ENCODE results near the gene LARP1.
"Not testable (repeated sequence)": the region's sequence is repeated elsewhere in the genome, so short reads cannot be mapped to it uniquely, and the experiment has no call there.

The LARP1 gene

DNA sequence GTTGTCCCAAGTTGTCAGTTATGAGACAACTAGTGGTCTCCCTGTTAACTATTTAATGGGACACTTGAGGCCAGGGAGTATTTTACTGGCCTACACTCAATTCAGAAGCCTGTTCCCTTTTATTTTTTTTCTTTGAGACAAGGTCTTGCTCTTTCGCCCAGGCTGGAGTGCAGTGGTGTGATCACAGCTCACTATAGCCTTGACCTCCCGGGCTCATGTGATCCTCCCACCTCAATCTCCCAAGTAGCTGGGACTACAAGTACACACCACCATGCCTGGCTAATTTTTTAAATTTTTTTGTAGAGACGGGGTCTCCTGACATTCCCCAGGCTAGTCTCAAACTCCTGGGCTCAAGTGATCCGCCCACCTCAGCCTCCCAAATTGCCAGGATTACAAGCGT, 67.7 kb downstream of the LARP1 start:
- not testable (repeated sequence) for DNase-seq (ENCODE audit: low read depth in 1 of 2, low spot score in 1 of 2)

DNA sequence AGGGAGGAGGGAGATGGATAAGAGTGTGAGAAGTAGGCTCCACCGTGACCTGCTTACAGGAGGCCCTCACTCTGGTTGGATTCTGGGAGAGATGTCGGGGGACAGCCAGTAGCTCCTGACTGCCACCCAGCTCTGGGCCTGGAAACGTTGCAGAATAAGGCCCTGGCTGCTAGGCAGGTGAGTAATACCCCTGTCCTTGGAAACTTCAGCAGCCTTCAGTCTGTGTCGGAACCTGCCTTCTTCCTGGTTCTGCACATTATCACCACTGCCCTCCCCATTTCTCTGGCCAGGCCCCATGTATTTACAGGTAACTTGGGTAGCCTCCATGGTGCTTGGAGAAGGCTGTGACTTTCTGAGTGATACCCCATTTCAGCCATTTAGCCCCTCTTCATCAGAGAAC, 68.4 kb downstream of the LARP1 start:
- DNase-seq (ENCODE audit: low read depth in 1 of 2, low spot score in 1 of 2) = no peak

DNA sequence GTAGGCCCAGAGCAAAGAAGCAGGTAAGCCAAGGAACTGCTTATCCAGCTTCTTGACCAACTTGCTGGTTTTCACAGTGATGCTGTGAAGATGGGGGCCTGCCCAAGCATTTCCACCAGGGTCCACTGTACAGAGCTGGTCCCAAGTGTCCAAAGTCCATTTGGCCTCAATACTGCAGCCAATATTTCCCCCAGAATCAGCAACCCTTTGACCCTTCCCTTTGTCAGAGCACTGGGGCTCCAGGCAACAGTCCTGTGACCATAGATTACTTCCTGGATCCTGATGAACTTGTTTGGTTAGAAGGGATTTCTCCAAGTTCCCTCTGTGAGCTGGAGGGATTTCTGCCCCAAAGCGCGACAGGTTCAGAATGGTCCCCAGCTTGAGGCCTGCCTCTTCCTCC, 68.9 kb downstream of the LARP1 start:
- DNase-seq (ENCODE audit: low read depth in 1 of 2, low spot score in 1 of 2) = no peak

DNA sequence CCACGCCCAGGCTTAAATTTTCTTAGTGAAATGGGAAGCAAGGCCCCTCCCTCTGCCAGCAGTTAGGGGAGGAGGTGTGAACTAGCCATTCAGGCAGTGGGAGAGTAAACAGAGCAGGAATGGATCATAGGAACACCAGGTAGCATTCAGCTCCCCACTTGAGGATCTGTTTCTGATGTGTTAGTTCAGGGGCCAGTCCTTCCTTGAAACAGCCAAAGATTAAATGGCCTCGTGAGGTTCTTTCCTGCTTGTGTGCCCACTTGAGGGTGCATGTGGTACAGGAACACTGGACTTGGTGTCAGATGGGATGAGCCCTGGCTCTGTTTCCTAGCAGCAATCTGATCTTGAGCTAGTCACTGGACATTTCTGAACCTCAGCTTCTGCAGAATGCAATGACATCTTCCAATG, 74.0 kb downstream of the LARP1 start:
- no peak for DNase-seq (ENCODE audit: low read depth in 1 of 2, low spot score in 1 of 2)

DNA sequence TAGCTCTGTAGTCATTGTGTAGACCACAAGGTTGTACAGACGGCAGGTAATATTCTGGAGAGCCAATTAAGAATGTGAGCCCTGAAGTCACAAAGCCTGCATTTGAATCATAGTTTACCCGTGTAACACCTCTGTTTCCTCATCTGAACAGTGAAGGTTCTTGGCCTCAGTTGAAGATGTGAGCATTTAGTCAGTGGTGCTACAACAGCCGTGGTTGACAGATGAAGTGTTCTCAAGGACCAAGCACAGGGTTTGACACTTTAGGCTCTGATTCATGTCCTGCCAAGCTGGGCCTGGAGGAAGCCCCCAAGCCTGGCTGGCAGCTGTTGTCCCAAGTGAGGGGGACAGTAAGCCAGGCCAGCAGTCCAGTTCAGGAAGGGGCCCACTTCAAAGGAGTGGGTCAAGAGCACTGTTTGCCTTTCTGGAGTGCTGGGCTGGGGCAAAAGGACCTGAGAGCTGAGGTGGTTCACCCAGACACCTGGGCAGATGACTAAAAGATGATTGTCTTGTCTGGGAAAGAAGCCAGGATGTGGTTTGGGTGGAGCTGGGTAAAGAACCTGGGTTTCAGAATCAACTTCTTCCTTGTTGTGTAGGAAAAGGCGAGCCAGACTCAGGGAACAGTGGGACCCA, 74.5 kb downstream of the LARP1 start:
- DNase-seq (ENCODE audit: low read depth in 1 of 2, low spot score in 1 of 2) = no peak

DNA sequence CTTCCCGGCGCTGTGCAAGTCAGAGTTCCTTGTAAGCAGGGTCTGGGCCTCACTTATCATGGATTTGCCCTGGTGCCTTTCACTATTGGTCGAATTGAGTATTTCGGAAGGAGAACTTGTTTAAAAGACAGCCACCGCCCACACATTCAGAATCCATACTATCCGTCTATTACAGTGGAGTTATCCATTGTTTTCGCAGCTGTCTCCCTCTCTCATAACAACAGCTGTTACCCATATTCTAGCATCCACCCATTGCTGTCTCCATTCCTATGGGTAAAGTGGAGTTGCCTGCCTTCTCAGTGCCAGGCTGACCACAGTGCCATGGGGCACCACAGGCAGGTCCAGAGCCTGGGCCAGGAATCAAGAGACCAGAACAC, 75.0 kb downstream of the LARP1 start:
- no peak for DNase-seq (ENCODE audit: low read depth in 1 of 2, low spot score in 1 of 2)

DNA sequence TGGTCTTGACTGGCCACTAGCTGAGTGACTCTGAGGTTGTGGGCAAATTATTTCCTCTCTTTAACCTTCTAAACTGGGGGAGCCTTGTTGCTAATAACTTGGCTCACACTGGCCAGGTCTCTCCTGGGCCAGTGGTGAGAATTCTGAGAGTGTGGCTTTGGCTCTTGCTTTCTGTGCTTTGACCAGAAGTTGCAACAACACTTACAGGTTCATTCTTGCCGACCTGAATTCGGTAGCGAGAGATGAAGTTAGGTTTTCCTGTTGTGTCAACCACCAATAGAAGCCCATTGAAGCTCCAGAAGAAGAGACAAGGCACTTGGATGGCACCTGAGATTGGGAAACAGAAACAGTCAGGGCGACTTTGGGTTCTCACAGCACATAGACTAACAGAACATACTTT, 75.4 kb downstream of the LARP1 start:
- DNase-seq (ENCODE audit: low read depth in 1 of 2, low spot score in 1 of 2) = no peak

DNA sequence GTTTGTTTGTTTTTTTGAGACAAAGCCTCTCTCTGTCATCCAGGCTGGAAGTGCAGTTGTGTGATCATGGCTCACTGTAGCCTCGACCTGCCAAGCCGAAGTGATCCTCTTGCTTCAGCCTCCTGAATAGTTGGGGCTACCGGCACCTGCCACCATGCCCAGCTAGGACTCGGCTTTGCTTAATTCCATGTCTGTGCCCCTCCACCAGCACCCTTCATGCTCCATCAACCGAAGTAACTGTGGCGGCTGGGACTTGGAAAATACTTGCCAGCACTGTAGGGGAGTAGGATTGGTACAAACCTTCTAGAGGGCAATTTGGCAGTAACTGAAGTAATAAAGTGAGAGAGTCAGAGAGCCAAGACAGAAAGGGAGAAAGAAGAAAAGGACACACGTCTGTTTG, 76.3 kb downstream of the LARP1 start:
- no peak for DNase-seq (ENCODE audit: low read depth in 1 of 2, low spot score in 1 of 2)

DNA sequence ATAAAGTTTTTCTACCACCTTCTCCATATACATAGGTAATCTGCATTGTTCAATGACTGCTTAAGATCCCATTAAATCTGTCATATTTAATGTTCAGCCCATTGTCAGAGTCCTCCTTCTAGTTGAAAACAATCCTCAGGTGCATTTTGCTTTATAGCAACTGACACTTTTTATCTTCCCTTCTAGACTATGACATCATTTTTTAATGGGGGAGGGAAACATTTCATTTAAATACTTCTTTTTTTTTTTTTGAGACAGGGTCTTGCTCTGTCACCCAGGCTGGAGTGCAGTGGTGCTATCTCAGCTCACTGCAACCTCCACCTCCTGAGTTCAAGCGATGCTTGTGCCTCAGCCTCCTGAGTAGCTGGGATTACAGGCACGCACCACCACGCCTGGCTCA, 77.6 kb downstream of the LARP1 start:
- not testable (repeated sequence) for DNase-seq (ENCODE audit: low read depth in 1 of 2, low spot score in 1 of 2)

DNA sequence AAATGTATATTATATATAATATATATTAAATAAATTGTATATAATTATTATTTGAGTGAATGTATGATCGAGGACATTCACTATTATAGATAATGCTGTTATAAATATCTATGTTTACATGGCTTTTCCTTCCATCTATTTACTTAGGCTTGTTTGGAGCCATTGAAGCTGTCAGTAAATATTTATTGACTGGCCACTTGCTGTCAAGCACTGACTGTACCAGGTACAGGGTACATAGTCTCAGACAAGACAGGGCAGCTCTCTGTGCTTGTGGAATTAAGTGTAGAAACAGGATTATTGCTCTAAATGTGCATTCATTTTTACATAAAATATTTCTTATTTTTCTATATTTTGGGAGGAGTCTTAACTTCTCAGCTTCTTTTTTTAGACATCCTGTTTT, 78.9 kb downstream of the LARP1 start:
- no peak for DNase-seq (ENCODE audit: low read depth in 1 of 2, low spot score in 1 of 2)

DNA sequence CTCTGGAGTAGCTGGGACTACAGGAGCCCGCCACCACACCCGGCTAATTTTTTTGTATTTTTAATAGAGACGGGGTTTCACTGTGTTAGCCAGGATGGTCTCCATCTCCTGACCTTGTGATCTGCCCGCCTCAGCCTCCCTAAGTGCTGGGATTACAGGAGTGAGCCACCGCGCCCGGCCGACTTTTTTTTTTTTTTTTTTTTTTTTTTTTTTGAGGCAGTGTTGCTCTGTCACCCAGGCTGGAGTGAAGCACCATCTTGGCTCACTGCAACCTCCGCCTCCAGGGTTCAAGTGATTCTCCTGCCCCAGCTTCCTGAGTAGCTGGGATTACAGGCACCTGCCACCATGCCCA, 80.5 kb downstream of the LARP1 start:
- DNase-seq (ENCODE audit: low read depth in 1 of 2, low spot score in 1 of 2) = not testable (repeated sequence)

DNA sequence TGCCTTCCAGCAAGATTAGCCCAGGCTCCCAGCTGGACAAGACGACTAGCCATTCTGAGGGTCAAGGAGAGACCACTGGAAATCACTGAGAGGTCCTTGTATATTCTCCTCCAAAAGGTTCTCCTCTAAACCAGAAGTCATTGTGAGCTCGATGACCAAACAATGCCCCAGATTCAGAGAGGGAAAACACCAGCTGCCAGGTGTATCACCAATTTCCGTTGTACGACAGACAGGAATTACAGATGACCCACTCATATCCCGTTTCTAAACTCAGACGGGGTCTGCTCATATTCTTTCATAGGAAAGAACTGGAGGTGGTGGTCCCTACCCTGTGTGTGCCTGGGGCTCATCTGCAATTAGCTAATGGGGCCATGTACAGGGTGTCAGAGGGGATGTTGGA, 81.0 kb downstream of the LARP1 start:
- no peak for DNase-seq (ENCODE audit: low read depth in 1 of 2, low spot score in 1 of 2)

DNA sequence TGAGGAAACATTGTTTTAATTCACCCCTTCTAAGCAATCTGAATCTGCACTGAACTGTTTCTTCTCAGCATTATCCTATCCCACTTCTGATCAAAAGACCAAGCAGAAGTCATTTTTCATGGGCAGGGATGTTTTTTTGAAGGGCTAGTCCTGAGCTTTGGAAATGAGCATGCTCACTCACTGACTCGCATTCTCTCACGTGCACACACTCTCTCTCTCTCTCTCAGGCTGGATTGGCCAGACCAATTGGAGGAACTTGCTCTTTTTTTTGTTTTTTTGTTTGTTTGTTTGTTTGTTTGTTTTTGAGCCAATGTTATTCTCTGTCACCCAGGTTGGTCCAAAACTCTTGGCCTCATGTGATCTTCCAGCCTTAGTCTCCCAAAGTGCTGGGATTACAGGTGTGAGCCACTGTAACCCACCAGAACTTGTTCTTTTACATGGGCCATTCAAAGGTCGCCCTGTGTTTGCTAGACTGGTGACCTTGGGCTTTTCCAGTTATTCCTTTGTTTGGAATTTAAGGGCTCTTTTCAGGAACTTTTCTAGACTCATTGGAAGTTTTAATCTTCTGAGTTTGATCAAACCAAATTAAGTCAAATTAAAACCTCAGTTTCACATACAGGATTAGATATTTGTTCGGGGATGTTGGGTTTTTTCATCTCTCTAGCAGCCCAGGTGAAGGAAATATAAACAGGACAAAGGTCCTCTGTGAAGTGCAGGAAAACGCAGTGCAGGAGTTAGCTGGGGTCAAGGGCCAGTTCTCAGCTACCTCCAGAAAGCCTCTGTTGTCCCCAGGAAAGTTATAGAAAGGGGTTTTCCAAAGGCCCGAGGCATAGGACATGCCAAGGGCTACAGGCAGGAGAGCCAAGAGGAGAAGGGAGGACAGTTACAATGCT, 82.1 kb downstream of the LARP1 start:
- DNase-seq (ENCODE audit: low read depth in 1 of 2, low spot score in 1 of 2) = no peak

DNA sequence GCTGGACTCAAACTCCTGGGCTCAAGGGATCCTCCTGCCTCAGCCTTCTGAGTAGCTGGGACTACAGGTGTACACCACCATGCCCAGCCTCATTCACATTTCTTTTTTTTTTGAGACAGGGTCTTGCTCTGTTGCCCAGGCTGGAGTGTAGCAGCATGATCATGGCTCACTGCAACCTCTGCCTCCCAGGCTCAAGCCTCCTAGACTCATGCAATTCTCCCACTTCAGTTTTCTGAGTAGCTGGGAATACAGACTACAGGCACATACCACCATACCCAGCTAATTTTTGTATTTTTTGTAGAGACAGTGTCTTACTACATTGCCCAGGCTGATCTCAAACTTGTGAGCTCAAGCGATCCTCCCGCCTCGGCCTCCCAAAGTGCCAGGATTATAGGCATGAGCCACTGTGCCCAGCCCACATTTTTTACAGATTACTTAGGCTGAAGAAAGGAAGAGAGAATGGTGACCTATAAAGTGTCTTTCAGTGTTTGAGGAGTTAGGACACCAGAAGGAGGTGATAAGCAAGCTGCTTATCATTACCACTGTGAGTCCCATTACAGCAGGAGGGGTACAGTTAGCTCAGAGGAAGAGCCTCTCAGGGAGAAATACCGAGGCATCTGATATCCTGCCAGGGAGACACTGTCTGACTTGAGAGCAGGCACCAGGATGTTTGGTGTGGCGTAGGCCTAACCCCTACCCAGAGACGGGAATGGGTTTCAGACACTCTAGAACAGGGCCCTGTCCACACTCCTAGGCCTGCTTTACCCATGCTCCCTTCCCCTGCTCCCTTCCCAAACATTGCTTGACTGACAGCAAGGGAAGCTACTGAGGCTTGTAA, 85.5 kb downstream of the LARP1 start:
- DNase-seq (ENCODE audit: low read depth in 1 of 2, low spot score in 1 of 2) = no peak

DNA sequence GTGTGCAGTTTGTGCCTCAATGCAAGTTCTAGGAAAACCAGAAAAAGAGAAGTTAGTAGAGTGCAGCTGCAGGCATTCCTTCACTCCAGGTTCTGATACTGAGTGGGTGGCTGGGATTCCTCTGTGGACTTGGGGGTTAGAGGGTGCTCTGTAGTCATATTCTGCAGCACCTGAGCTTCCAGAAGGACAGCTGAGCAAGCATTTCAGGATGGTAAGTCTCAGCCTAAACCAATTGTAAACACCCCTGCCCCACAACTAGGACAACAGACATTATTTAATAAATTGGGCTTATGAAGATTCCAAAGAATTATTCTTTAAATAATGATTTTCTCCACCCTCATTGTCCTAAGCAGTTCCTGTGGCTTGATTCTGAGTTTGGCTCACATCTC, 86.1 kb downstream of the LARP1 start:
- DNase-seq (ENCODE audit: low read depth in 1 of 2, low spot score in 1 of 2) = no peak

DNA sequence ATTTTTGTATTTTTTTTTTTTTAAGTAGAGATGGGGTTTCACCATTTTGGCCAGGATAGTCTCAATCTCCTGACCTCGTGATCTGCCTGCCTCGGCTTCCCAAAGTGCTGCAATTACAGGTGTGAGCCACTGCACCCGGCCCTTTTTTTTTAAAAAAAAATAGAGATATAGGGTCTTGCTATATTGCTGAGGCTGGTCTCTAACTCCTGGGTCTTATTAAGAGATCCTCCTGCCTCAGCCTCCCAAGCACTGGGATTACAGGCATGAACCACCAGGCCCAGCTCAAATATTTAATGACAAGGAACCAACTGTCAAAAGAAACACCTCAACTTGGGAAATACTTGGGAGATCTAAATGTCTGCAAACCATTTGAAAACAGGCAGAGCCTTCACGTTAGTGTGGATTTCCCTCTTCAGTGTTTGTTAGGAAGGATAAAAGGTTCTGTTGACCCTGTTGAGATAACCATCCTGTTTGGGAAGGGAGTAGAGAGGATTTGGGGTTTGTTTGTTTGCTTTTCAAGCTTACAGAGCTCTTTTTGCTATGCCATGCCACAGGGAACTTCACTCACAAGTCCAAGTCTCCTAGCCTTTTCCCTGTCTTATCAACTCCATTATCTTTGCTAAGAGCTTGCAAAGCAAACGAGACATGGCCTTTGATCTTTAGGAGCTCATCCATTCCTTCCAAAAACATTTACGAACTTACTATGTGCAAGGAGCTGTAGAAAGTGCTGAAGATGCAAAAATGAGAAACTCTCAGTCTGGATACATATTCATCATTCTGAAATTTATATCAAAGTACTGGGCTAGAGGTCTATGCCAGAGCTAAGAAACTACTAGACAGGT, 87.7 kb downstream of the LARP1 start:
- DNase-seq (ENCODE audit: low read depth in 1 of 2, low spot score in 1 of 2) = no peak

DNA sequence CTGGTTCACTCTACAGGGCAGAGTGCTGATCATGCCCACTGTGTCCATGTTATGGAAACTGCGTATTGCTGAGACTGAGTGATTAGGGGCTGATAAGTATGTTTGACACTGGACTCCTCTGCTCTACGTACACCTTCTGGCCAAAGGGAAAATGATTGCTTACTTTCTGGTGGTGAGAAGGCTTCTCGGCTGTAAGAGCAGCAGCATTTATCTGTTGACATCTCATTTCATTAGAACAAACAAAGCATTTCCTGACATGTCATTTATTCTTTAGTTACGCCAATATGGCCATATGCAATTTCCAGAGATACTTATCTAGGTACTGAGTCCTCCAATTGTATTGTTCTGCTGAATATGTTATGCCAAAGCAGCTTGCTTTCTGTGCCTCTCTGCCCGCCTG, 89.6 kb downstream of the LARP1 start:
- no peak for DNase-seq (ENCODE audit: low read depth in 1 of 2, low spot score in 1 of 2)

DNA sequence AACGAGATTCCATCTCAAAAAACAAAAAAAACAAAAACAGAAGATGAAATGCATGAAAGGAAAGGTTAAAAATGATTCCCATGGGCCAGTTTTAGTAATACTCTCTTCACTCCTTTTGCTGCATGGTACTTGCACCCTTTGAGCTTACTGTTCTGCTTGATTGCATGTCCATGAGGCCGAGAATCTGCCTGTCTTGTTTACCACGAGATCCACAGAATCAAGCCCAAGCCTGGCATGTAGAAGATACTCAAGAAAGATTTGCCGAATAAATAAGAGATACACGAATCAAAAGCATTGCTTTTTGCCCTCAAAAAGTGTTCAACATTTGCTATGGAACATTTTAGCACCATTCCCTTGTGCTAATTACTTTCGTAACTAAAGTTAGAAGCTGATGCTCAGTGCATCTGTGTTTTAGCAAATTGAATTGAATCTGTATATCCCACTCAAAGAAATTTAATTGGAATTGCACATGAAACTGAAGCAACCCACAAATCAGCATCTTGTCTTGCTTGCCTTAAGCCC, 94.1 kb downstream of the LARP1 start:
- no peak for DNase-seq (ENCODE audit: low read depth in 1 of 2, low spot score in 1 of 2)

DNA sequence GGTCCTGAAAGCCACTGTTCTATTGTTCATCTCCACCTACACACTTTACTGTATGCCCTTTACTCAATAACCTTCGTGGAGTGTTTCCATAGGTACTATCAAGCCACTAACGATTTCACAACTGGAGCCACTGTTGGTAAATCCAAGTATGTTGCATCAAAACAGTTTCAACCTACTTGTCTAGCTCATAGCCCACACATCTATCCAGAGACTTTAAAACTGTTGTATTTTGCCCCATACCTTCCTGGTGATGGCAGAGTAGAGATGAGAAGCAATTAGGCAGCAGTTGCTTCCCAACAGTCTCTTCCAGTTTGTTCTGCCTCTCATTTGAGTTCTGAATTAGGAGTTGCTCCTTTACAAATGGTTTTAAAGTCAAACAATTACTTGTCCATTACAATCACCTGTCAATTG, 94.6 kb downstream of the LARP1 start:
- no peak for DNase-seq (ENCODE audit: low read depth in 1 of 2, low spot score in 1 of 2)

DNA sequence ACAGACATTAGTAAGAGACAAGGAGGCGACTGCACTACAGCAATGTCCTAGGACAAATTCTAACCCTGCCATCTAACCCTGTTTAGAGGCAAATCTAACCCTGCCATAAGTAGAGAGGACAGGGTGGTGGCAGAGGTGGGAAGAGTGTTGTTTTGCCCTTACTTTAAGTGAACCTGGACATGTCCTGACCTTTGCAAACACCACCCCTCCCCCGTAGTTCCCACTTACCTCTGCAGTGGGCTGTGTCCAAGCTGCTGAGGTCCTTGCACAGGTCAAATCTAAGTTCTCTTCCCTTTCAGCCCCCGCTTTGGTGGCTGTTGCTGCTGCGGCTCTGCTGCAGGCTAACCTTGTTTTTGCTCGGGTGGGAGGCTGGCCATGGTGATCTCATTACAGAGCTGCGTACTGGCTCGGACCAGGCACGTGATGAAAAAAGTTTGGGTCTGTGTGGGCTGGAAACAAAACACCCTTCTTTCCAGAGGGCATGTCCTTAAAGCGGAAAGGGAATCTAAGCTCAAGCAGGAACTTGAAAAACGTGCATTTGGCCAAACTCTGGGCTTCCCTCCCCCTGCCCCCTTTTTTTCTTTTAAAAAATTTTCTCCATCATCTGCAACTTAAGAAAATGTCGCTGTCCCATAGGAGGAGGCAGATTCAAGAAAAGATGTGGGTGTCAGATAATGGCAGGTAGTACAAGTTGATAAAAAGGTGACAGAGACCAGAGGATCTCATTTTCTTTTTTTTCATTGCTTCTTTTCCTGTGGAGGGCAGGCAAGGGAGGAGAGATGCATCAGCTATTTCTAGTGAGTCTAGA, 95.3 kb downstream of the LARP1 start, which contains the start of gene FAXDC2:
FAXDC2 (minus strand) TSS at position 349 of the 808 bp plus-strand sequence. CDS start 12,425 bp downstream, outside the sequence.
- DNase-seq (ENCODE audit: low read depth in 1 of 2, low spot score in 1 of 2) = no peak
